Sigmoid colon (tissue), 7 donors: ENCODE results near the gene FEZF2. TPM values are rescaled to one million over a fixed set of nuclear protein-coding genes. Genes with fewer than 3 reads are reported as not detected.

Source experiments
- DNase-seq: peaks from one replicate; pipeline ENCODE4 v3.0.0-alpha.2; 2019
- H3K27ac ChIP-seq, 4 donors: fragments of 200-600 bp; sonication (generic); one replicate each; pipeline ENCODE4 v1.5.1; 2016 to 2019; ENCODE audit warnings: mild to moderate bottlenecking in 1 of 4
- H3K27me3 ChIP-seq, 3 donors: fragments of 200-600 bp; sonication (generic); one replicate each; pipeline ENCODE4 v1.5.1; 2019; ENCODE audit warnings: mild to moderate bottlenecking in 1 of 3
- H3K36me3 ChIP-seq, 4 donors: fragments of 200-600 bp; sonication (generic); one replicate each; pipeline ENCODE4 v1.5.1; 2016 to 2019
- H3K4me1 ChIP-seq, 4 donors: fragments of 200-600 bp; sonication (generic); one replicate each; pipeline ENCODE4 v1.5.1; 2017 to 2019
- H3K4me3 ChIP-seq, 4 donors: fragments of 200-600 bp; sonication (generic); one replicate each; pipeline ENCODE4 v1.5.1; 2017 to 2019; ENCODE audit warnings: mild to moderate bottlenecking in 2 of 4, moderate library complexity in 1 of 4
- H3K9me3 ChIP-seq, 4 donors: fragments of 200-600 bp in 3 of 4; sonication (generic) in 3 of 4; one replicate each; pipeline versions ENCODE4 v1.5.1 to v1.6.1; 2013 to 2019
- CTCF ChIP-seq, 4 experiments: fragments of 450-650 bp in 3 of 4; fragments of 200-600 bp in 1 of 4; IDR thresholded peaks; one replicate each; pipeline ENCODE4 v1.5.1; 2016 to 2019; ENCODE audit warnings: antibody characterized with exemption in 4 of 4, mild to moderate bottlenecking in 3 of 4, moderate library complexity in 2 of 4
- EP300 ChIP-seq, 4 donors: sonication (generic); formaldehyde crosslinking; IDR thresholded peaks; one replicate each; pipeline ENCODE4 v1.6.1; 2017; ENCODE audit warnings: antibody characterized with exemption in 4 of 4
- POLR2A ChIP-seq, 2 donors: fragments of 450-650 bp; IDR thresholded peaks; one replicate each; pipeline ENCODE4 v1.6.1; 2016; ENCODE audit warnings: antibody characterized with exemption in 2 of 2, mild to moderate bottlenecking in 2 of 2, moderate library complexity in 2 of 2
- POLR2AphosphoS5 ChIP-seq, 4 donors: sonication (generic); formaldehyde crosslinking; IDR thresholded peaks; one replicate each; pipeline ENCODE4 v1.6.1; 2017; ENCODE audit warnings: antibody characterized with exemption in 4 of 4
- WGBS, 2 donors: extraction: QIAGEN DNeasy Blood & Tissue Kit; methylation state at CpG; one replicate each; pipeline ENCODE4 v1.1.7; 2013; 5-methylcytosine and 5-hydroxymethylcytosine counted together
- intact Hi-C: fragments of 100-400 bp; cut with DNase I; formaldehyde crosslinking; loops from one replicate; pipeline ENCODE4 v1.15.1; 2023
- polyA plus RNA-seq, 3 donors: library from polyadenylated mRNA; stranded (reverse); fragments of 200-250 nt; gene quantifications; one replicate each; pipeline ENCODE4 v1.2.3, GENCODE V29; 2013
- total RNA-seq, 4 donors: library from RNA; depleted of rRNA; stranded (reverse); fragments of >200 nt; gene quantifications; one replicate each; pipeline ENCODE4 v1.1.0, GENCODE V29; 2016
- donor health status: healthy with polysubstance abuse.
- donor health status: Bipolar disorder and iron deficiency.
- donor health status: healthy.

The FEZF2 gene
- total and polyA plus RNA-seq, 7 donors, result not detected

GRCh38 chr3:62325896-62326295 is 47.5 kb downstream of the FEZF2 start:
- H3K27ac ChIP-seq, result no peak overlapping the region
- H3K36me3 ChIP-seq, result peaks cover 0 to 13% (median 0%) of the 10 kb centered on the region in 4 donors
- H3K4me1 ChIP-seq, result no peaks in the 10 kb centered on the region
- intact Hi-C loops, result no loop called here
- no peaks in the 10 kb centered on the region for H3K27me3 ChIP-seq
- no peak overlapping the region for H3K4me3 ChIP-seq
- no peaks in the 10 kb centered on the region for H3K9me3 ChIP-seq
- WGBS, 2 donors, result 72 to 86% methylated on average over 8 of the region's 8 CpGs
- DNase-seq, result no peak
- no peak for TF ChIP-seq EP300 (IDR thresholded peaks at IDR 0.05)
- no peak for TF ChIP-seq CTCF (IDR thresholded peaks at IDR 0.05)
- TF ChIP-seq POLR2AphosphoS5 (IDR thresholded peaks at IDR 0.05), result no peak
- TF ChIP-seq POLR2A (IDR thresholded peaks at IDR 0.05), result no peak

- Histone ChIP-seq H3K27me3 (no peaks in the 10 kb centered on the region), H3K36me3 (peaks cover 0 to 13% (median 0%) of the 10 kb centered on the region in 4 donors)
- WGBS, 2 donors, result 87% methylated on average over 1 of the region's 1 CpG
These were observed 50.1 kb downstream of the FEZF2 start for GRCh38 chr3:62323241-62323640.

More at GRCh38 chr3:62323241-62323640, 50.1 kb downstream of the FEZF2 start:
- DNase-seq, result no peak
- intact Hi-C loops, result no loop called here
- H3K4me1 ChIP-seq, result peaks cover 0 to 17% (median 8%) of the 10 kb centered on the region in 4 donors
- no peak for TF ChIP-seq POLR2AphosphoS5 (IDR thresholded peaks at IDR 0.05)
- TF ChIP-seq POLR2A (IDR thresholded peaks at IDR 0.05), result no peak
- TF ChIP-seq CTCF (IDR thresholded peaks at IDR 0.05), result no peak
- TF ChIP-seq EP300 (IDR thresholded peaks at IDR 0.05), result no peak
- H3K27ac ChIP-seq, result no peak overlapping the region
- H3K9me3 ChIP-seq, result no peaks in the 10 kb centered on the region
- no peak overlapping the region for H3K4me3 ChIP-seq
